Hematopoietic multipotent progenitor cell treated with erythropoietin and hydrocortisone succinate and interleukin-3 and kit ligand, for 6 days (in vitro differentiated cells): Measurements from ENCODE around the gene BLNK.
A peak's percentile ranks its signal among the peaks of the same experiment; 100 is the strongest.
"Not testable (repeated sequence)": the region's sequence is repeated elsewhere in the genome, so short reads cannot be mapped to it uniquely, and the experiment has no call there.

Experiments
- DNase-seq: peaks from one replicate; pipeline ENCODE4 v3.0.0-alpha.2; 2015

Gene BLNK

DNA sequence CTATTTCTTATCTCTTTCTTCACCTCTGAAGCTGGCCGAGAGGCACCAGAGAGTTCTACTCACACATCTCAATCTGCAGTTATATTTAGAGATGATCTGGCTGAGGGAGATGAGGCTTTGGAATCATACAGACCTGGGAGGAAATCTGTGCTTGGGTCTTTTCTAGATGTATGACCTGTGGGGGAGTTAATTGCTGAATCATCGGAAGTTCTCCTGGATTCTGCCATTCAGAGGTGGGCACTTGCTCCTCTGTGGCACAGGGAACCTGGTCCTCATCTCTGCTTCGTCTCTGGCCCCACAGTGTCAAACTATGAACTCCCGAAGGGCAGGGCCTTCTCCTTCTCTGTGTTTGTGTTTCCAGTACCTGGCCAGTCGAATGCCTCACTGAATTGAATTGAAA, 52.5 kb downstream of the BLNK start:
- no peak for DNase-seq

DNA sequence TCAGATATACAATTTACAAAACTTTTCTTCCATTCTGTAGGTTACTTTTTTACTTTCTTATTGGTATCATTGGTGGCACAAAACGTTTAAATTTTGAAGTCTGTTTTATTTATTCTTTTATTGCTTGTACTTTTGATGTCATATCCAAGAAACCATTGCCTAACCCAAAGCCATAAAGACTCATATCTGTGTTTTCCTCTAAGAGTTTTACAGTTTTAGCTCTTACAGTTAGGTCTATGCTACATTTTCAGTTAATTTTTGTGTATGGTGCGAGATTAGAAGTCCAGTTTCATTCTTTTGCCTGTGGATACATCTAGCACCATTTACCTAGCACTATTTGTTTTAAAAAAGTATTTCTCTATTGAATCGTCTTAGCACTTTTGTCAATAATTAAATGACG, 53.7 kb downstream of the BLNK start:
- no peak for DNase-seq

DNA sequence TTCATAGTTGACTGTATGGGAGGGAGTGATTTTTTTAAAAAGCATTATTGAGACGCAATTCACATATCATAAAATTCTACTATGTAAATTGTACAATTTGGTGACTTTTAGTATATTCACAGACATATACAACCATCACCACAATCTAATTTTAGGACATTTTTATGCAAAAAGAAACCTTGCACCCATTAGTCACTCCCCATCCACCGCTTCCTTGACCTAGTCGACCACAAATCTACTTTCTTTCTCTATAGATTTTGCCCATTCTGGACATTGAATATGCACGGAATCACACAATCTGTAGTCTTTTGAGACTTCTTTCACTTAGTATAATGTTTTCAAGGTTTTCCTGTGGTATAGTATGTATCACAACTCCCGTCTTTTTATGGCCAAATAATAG, 54.6 kb downstream of the BLNK start:
- no peak for DNase-seq

DNA sequence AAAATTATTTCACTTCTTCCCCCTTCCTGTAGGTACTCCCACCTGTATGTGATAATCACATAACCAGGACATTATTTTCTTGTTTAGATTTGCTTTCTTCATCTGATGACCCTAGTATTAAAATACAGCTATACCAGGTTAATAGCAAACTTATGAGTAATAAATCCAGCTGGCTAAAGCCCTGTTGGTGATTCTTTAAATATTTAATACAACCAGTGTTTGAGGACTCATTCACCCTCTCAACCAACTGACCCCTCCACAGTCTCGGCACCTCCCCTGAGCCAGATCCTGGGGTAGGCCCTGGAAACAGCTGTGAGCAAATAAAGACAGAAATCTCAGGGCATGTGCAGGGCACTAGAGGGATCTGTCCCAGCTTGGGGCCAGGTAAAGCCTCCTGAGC, 58.5 kb downstream of the BLNK start:
- DNase-seq = no peak

DNA sequence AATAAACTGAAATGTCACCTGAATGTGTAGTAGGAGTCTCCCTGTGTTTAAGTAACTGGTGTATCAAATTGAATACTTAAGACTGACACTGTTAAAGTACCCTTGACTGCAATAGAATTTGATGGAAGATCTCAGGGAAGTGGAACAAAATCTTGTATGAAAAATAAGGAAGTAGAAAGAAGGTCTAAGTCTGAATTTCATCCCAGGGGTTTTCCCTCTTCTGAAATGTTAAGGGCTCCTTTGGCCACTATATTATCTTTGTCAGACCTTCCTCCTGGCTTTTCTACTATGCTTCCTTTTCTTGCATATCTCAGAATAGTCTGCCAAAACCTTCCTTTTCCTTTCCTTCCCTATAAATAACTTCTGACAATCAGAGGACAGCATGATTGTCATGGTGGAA, 59.6 kb downstream of the BLNK start:
- no peak for DNase-seq

DNA sequence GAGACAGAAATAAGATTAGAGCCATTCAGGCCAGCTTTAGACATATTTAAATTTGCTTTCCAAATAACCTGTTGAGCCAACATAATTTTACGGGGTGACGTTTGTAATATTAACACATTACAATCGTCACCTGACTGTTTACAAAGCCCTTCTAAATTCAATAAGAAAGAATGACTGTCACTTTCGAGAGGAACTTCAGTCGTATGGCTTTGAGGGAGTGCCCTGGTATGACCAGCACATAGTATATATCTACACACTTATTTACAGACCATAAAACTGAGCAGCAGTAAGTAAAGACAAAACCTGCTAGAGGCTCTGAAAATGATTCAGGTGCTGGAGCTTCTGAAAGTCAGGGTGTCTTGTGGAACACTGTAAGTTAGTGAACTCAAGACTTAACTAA, 62.4 kb downstream of the BLNK start:
- no peak for DNase-seq

DNA sequence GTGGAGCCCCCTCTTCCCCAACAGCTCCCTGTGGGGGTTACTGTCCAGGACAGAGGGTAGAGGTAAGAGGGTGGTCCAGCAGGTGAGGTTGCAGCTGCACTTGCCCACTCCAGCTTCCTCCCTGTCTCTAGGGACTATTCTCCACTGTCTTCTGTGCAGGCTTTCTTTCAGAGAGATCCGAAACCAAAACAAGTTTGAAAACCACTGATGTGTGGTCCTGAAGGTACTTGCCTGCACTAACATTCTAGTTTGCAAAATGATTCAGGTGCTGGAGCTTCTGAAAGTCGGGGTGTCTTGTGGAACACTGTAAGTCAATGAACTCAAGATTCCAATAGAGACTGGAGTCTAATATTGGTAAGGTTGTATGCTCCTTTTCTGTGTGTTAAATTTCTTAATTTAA, 63.1 kb downstream of the BLNK start:
- no peak for DNase-seq

DNA sequence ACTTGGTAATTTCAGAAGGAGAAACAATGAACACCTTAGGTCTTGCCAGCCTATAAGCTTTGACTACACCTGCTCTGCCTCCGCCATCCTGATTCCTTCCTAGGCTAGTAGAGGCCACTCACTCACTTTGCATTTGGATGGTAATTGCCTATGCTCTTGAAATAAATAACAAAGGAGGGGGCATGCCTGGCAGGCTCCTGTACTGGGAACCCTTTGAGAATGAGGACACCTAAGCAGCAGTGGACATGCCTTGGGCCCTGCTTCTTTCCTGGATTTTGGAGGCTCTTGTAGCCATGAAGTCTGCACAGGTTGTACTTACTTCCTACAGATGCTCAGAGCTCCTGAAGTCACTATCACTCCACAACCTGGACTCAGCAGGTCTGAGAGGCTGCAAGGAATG, 65.8 kb downstream of the BLNK start:
- no peak for DNase-seq

DNA sequence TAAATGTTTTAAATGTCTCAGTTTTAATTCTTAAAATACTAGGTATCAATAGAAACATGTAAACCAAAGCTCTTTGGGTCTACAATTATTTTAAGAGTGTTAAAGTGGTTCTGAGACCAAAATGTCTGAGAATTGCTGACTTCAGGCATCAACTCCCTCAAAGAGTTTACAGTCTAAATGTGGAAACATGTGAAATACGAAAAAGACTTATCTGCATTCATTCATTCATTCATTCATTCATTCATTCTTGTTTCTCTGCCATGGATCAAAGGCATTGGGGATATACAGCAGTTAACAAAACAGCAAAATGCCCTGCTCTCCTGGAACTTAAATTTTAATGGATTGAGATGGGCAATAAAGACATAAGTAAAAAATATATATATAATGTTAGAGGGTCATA, 69.8 kb downstream of the BLNK start:
- no peak for DNase-seq

DNA sequence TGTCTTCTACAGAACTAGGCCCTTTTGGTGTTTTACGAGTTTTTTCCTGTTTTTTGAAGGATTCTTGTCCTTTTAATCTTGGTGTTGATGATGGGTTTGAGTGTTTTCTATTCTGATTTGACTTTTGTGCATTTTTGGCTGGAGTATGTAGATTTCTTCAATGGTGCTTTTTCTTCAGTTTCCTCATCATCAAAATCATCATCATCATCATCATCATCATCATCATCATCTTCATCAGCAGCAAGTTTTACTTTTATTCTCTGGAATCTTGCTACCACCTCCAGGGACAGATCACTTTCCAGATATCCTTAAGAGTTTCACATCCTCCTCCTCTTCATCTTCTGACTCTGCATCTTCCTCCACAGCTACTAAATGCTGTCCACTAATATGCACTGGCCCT, 81.9 kb downstream of the BLNK start:
- DNase-seq = not testable (repeated sequence)

DNA sequence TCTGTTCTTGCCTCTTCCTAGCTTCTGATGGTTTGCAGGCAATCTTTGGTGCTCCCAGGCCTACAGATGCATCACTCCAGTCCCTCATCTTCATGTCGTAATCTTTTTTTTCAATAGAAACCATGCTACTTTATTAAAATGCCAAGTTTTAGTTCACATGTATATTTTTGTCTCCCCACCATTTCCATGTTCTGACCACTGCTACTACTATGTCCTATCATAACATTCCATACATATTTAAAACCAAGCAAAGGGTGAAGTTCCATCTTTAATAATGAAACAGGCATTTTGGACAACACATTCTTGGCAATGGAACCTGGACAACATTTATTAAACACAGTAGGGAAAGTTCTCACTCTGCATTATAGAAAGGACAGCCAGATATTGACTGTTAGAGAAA, 82.5 kb downstream of the BLNK start:
- DNase-seq = no peak

DNA sequence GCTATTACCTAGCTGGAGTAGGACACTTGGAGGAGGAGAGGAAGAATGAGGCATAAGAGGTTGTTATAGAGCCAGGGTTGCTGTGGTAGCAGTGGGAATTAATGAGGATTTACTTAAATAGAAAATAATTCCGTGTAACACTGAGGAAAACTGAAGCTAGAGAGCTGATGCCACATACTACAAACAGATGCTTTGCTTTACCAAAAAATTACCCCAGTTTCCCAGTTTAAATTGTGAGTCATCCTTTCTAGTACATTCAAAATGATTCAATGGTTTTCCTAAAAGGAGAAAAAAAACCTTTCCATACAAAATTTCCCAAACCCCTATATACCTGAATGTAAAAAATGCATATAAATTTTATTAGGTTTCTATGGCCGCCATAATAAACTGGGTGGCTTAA, 82.9 kb downstream of the BLNK start:
- no peak for DNase-seq

DNA sequence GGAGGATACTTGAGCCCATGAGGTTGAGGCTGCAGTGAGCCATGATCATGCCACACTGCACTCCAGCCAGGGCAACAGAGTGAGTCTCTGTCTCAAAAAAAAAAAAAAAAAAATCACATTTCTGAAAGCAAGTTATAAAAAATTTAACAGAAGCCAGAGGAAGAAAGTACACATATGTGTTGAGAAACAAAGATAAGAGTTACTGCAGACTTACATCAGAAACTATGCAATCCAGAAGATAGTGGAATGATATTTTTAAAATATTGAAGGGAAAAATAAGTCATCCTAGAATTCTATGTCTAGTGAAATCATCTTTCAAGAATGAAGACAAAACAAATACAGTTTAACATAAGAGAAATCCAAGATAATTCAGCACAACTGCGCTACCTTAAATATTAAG, 94.4 kb downstream of the BLNK start:
- DNase-seq = peak; percentile 10

DNA sequence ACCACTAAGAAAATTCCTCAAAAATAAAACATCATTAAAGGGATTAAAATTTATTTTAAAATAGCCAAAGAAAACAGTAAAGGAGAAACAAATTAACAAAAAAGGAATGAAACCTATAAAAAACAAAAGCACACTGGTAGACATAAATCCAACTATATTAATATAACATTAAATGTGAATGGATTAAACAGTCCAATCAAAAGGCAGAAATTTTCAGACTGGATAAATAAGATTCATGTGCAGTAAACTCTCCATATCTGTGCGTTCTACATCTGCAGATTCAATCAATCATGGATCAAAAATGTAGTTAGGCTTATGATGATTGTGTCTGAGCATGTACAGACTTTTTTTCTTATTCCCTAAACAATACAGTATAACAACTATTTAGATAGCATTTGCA, 98.7 kb downstream of the BLNK start:
- no peak for DNase-seq

DNA sequence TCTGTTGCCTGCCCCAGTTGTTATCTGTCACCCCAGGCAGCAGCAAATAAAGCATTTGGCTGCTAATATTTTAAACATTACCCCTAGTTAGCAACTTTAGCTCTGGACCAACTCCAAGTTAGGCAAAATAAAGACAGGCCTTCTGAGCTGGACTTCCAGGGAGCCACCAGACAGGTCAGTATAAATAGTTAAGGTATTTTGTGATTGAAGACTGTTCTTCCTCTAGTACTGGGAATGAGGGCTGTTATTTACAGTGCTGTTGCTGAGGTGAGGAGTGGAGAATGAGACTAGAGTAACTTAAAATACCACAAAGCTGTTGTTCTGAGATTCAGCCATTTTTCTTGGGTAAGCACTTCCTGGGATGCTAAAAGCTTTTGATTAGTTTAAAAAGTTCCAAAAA, 101.1 kb downstream of the BLNK start:
- no peak for DNase-seq

DNA sequence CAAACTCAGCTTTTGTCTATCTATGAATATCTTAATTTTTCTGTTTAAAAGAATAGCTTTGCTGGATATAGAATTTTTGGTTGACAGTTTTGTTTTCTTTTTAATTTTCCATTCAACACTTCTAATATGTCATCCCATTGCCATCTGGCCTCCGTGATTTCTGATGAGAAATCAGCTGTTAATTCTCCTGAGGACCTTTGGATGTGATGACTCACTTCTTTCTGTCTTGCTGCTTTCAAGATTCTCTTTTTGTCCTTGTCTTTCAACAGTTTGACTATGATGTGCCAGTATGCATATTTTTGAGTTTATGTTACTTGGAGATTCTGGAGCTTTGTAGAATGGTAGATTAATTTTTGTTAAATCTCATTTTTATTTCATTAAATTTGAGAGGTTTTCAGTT, 102.8 kb downstream of the BLNK start:
- no peak for DNase-seq

DNA sequence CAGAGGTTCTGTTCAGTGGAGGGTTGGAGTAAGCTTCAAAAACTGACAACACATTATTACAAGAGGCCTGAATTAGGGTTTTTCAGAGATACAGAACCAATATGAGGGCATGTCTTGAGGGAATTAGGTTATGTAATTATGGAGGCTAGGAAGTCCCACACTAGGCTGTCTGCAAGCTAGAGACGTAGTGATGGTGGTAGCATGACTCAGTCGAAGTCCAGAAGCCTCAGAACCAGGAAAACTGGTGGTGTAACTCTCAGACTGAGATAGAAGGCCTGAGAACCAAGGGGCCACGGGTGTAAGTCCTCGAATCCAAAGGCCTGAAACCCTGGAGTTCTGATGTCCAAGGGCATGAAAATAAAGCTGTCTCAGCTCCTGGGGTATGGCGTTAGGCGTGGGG, 105.6 kb downstream of the BLNK start:
- DNase-seq = no peak

DNA sequence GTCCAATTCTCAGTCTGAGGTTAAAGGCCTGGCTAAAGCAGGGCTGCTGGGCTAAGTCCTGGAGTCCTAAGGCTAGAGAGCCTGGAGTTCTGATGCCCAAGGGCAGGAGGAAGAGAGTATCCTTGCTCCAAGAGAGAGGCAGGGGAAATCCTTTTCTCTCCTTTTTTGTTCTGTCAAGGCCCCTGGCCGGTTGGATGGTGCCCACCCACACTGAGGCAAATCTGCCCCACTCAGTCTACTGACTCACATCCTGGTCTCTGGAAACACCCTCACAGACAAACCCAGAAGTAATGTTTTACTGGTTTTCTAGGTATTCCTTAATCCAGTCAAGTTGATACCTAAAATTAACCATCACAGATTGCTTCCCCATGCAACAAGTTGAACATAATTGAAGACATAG, 118.3 kb downstream of the BLNK start:
- no peak for DNase-seq

DNA sequence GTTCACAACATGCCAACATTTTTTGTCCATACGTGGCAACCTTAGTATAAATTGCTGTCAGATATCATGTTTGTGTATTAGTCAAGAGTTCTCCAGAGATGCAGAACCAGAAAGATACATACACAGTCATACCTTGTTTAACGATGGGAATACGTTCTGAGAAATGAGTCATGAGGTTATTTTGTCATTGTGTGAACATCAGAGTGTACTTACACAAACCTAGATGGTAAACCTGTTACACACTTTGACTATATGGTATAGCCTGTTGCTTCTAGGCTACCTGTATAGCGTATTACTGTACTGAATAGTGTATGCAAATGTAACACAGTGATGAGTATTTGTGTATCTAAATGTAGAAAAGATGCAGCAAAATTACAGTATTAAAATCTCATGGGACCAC, 118.9 kb downstream of the BLNK start:
- DNase-seq = no peak
